Neural progenitor cell (in vitro differentiated cells): ENCODE results near the gene TRPM3.

ENCODE experiments used
- CTCF ChIP-seq: fragments of 200-600 bp; sonication (generic); IDR thresholded peaks from 2 replicates; pipeline ENCODE4 v1.5.1; 2017; ENCODE audit warnings: antibody characterized with exemption, mild to moderate bottlenecking
- EZH2 ChIP-seq: fragments of 200-600 bp; sonication (generic); IDR thresholded peaks from 2 replicates; pipeline ENCODE4 v1.6.1; 2017; ENCODE audit warnings: antibody characterized with exemption, mild to moderate bottlenecking, moderate library complexity

GRCh38 chr9:70880535-70880934, 240.9 kb downstream of the TRPM3 start:
- no peak for TF ChIP-seq CTCF
- no peak for TF ChIP-seq EZH2
